SH-SY5Y (cell line): ENCODE results near the gene EHHADH.

ENCODE experiments used
- GATA2 ChIP-seq: IDR thresholded peaks from 2 replicates; pipeline ENCODE4 v1.6.1; 2011; ENCODE audit warnings: mild to moderate bottlenecking, low read depth, low read length
- GATA3 ChIP-seq: IDR thresholded peaks from 2 replicates; pipeline ENCODE4 v1.6.1; 2011; ENCODE audit warnings: low read depth, mild to moderate bottlenecking, low read length, moderate library complexity

- no peak for TF ChIP-seq GATA3
- TF ChIP-seq GATA2 = no peak
These were observed 101.3 kb downstream of the EHHADH start, which contains the start of gene C3orf70 for GRCh38 chr3:185152410-185153170.
